Measurements from ENCODE around the gene TSC1.

The TSC1 gene

GRCh38 chr9:132877824-132878694, 66.4 kb downstream of the TSC1 start, which contains the start of gene AK8 (continued):
- peak; percentile 67; the same call in 1 of the 2 replicates for TF ChIP-seq ZNF76 (tag by site-specific recombination; IDR thresholded peaks at IDR 0.05; ENCODE audit: borderline replicate concordance, low read depth)
- TF ChIP-seq ZNF324 (tag by site-specific recombination; IDR thresholded peaks at IDR 0.05), result no peak
- TF ChIP-seq PRDM6 (tag by site-specific recombination; IDR thresholded peaks at IDR 0.05), result no peak
- TF ChIP-seq ZNF311 (tag by site-specific recombination; IDR thresholded peaks at IDR 0.05; ENCODE audit: borderline replicate concordance), result no peak
- TF ChIP-seq ZBTB26 (tag by site-specific recombination; optimal IDR thresholded peaks at IDR 0.05), result peak; percentile 95
- TF ChIP-seq ZNF510 (tag by site-specific recombination; IDR thresholded peaks at IDR 0.05; ENCODE audit: insufficient replicate concordance), result no peak
- no peak for TF ChIP-seq ZNF518A (tag by site-specific recombination; conservative IDR thresholded peaks at IDR 0.05; ENCODE audit: low read depth)
- TF ChIP-seq ZBTB20 (tag by site-specific recombination; IDR thresholded peaks at IDR 0.05), result peak; percentile 49; the same call in 1 of the 2 replicates
- no peak for TF ChIP-seq WT1 (tag by site-specific recombination; IDR thresholded peaks at IDR 0.05)
- no peak for TF ChIP-seq ZNF155 (tag by site-specific recombination; IDR thresholded peaks at IDR 0.05)
- no peak for TF ChIP-seq BCL11B (tag by site-specific recombination; IDR thresholded peaks at IDR 0.05; ENCODE audit: low read depth)
- TF ChIP-seq AEBP2 (tag by site-specific recombination; IDR thresholded peaks at IDR 0.05; ENCODE audit: borderline replicate concordance), result no peak
- no peak for TF ChIP-seq ZNF148 (tag by site-specific recombination; IDR thresholded peaks at IDR 0.05; ENCODE audit: borderline replicate concordance)
- no peak for TF ChIP-seq HIC1 (tag by site-specific recombination; IDR thresholded peaks at IDR 0.05)
- TF ChIP-seq ZNF26 (tag by site-specific recombination; IDR thresholded peaks at IDR 0.05), result no peak
- TF ChIP-seq BCL11A (tag by site-specific recombination; IDR thresholded peaks at IDR 0.05; ENCODE audit: low read depth), result no peak
- TF ChIP-seq ZNF580 (tag by site-specific recombination; IDR thresholded peaks at IDR 0.05), result 0 out of 2 replicates have a peak, but pooled peaks have one; percentile 27
- no peak for TF ChIP-seq ELK4 (IDR thresholded peaks at IDR 0.05; ENCODE audit: borderline replicate concordance, low read depth, low read length)
- TF ChIP-seq ZFP41 (tag by site-specific recombination; IDR thresholded peaks at IDR 0.05; ENCODE audit: borderline replicate concordance), result no peak
